ENCODE results near the gene STK24. TPM values are rescaled to one million over a fixed set of nuclear protein-coding genes. Genes with fewer than 3 reads are reported as not detected.

STK24 gene
- total and polyA plus RNA-seq, 7 donors, result 27.2 to 58.1 (median 34.3) TPM

- no peaks in the 10 kb centered on the region for H3K4me1 ChIP-seq
- no peaks in the 10 kb centered on the region for H3K27me3 ChIP-seq (ENCODE audit: insufficient read depth in 3 of 3, low read length in 2 of 3)
- DNase-seq (no peak), ATAC-seq (no peak)
- no peak for TF ChIP-seq CTCF (IDR thresholded peaks at IDR 0.05)
- H3K4me3 ChIP-seq, result no peak overlapping the region
- no peak overlapping the region for H3K27ac ChIP-seq
- WGBS, 3 donors, result 92 to 94% (median 92%) methylated on average over 1 of the region's 1 CpG
- intact Hi-C loops (cut with DNase I), result no loop called here
- no peaks in the 10 kb centered on the region for H3K9me3 ChIP-seq
- no peaks in the 10 kb centered on the region for H3K36me3 ChIP-seq (ENCODE audit: insufficient read depth in 1 of 2, low read depth in 1 of 2)
Observed at GRCh38 chr13:98613591-98613990, 36.7 kb upstream of the STK24 start.

- ATAC-seq (no peak), DNase-seq (no peak)
- 91 to 93% (median 92%) methylated on average over 5 of the region's 5 CpGs for WGBS, 3 donors
- no peak overlapping the region for H3K4me3 ChIP-seq
- no peaks in the 10 kb centered on the region for H3K9me3 ChIP-seq
- no peaks in the 10 kb centered on the region for H3K36me3 ChIP-seq (ENCODE audit: insufficient read depth in 1 of 2, low read depth in 1 of 2)
- no peak overlapping the region for H3K27ac ChIP-seq
- intact Hi-C loops (cut with DNase I), result no loop called here
- no peaks in the 10 kb centered on the region for H3K27me3 ChIP-seq (ENCODE audit: insufficient read depth in 3 of 3, low read length in 2 of 3)
- TF ChIP-seq CTCF (IDR thresholded peaks at IDR 0.05), result no peak
- H3K4me1 ChIP-seq, result no peaks in the 10 kb centered on the region
Observed at GRCh38 chr13:98609756-98610155, 32.8 kb upstream of the STK24 start.

GRCh38 chr13:98606296-98606695 lies 29.4 kb upstream of the STK24 start:
- H3K36me3 ChIP-seq (ENCODE audit: insufficient read depth in 1 of 2, low read depth in 1 of 2), result no peaks in the 10 kb centered on the region
- no peaks in the 10 kb centered on the region for H3K9me3 ChIP-seq
- DNase-seq (peak in 1 of 2 donors; percentile 49), ATAC-seq (peak in 2 of 4 donors; percentile 67 to 77)
- WGBS, 3 donors, result 18 to 31% (median 25%) methylated on average over 5 of the region's 5 CpGs
- H3K27ac ChIP-seq, result no peak overlapping the region
- no peaks in the 10 kb centered on the region for H3K27me3 ChIP-seq (ENCODE audit: insufficient read depth in 3 of 3, low read length in 2 of 3)
- TF ChIP-seq CTCF (IDR thresholded peaks at IDR 0.05), result no peak
- intact Hi-C loops (cut with DNase I), result no loop called here
- H3K4me3 ChIP-seq, result no peak overlapping the region
- H3K4me1 ChIP-seq, result no peaks in the 10 kb centered on the region

GRCh38 chr13:98599502-98600328 lies 22.8 kb upstream of the STK24 start:
- Histone ChIP-seq H3K9me3 (no peaks in the 10 kb centered on the region), H3K4me3 (no peak overlapping the region), H3K27ac (no peak overlapping the region), H3K27me3 (ENCODE audit: insufficient read depth in 3 of 3, low read length in 2 of 3) (no peaks in the 10 kb centered on the region), H3K36me3 (ENCODE audit: insufficient read depth in 1 of 2, low read depth in 1 of 2) (no peaks in the 10 kb centered on the region), H3K4me1 (no peaks in the 10 kb centered on the region)
- no peak for TF ChIP-seq CTCF (IDR thresholded peaks at IDR 0.05)
- no peak for DNase-seq
- whole genome bisulfite sequencing, 3 donors, result 62 to 72% (median 68%) methylated on average over 2 of the region's 2 CpGs
- intact Hi-C loops (cut with DNase I), result no loop called here
- no peak for ATAC-seq

GRCh38 chr13:98598043-98598442 lies 21.1 kb upstream of the STK24 start:
- Histone ChIP-seq H3K27me3 (ENCODE audit: insufficient read depth in 3 of 3, low read length in 2 of 3) (no peaks in the 10 kb centered on the region), H3K4me3 (no peak overlapping the region), H3K27ac (no peak overlapping the region), H3K36me3 (ENCODE audit: insufficient read depth in 1 of 2, low read depth in 1 of 2) (no peaks in the 10 kb centered on the region), H3K4me1 (no peaks in the 10 kb centered on the region), H3K9me3 (no peaks in the 10 kb centered on the region)
- no peak for TF ChIP-seq CTCF (IDR thresholded peaks at IDR 0.05)
- intact Hi-C loops (cut with DNase I), result no loop called here
- 31 to 52% (median 42%) methylated on average over 4 of the region's 4 CpGs for WGBS, 3 donors
- ATAC-seq, result no peak
- DNase-seq, result no peak
